GM12878 (cell line): ENCODE measurements around the gene ST13. TPM values are rescaled to one million over a fixed set of nuclear protein-coding genes. Genes with fewer than 3 reads are reported as not detected.

Source experiments
- BRCA1 ChIP-seq: IDR thresholded peaks from 2 replicates; pipeline ENCODE4 v1.6.1; 2011; ENCODE audit warnings: low read depth, low read length, improper control_type of control experiment
- CBX3 ChIP-seq: fragments of 200-600 bp; sonication (generic); IDR thresholded peaks from 2 replicates; pipeline ENCODE4 v1.6.1; 2016; ENCODE audit warnings: low read depth, borderline replicate concordance
- CBX5 ChIP-seq: sonication (generic); IDR thresholded peaks from 2 replicates; pipeline ENCODE4 v1.6.1; 2016; ENCODE audit warnings: low read depth, moderate library complexity, mild to moderate bottlenecking, inconsistent platforms
- EP300 ChIP-seq, 2 experiments: fragments of 150-350 bp in 1 of 2; IDR thresholded peaks; 2 replicates each; pipeline ENCODE4 v1.6.1; 2011 to 2012; ENCODE audit warnings: low read depth in 2 of 2, low read length in 2 of 2, borderline replicate concordance in 1 of 2, improper control_type of control experiment in 1 of 2, inconsistent platforms in 1 of 2; ENCODE audit not compliant: control insufficient read depth in 1 of 2
- ETV6 ChIP-seq, 2 experiments: fragments of 450-650 bp in 1 of 2; IDR thresholded peaks in 1 of 2; conservative IDR thresholded peaks in 1 of 2; 2 replicates each; pipeline ENCODE4 v1.6.1; 2014; ENCODE audit warnings: antibody characterized with exemption in 1 of 2, borderline replicate concordance in 1 of 2, low read depth in 1 of 2, mild to moderate bottlenecking in 1 of 2, moderate library complexity in 1 of 2
- FOXK2 ChIP-seq: fragments of 450-650 bp; IDR thresholded peaks from 2 replicates; pipeline ENCODE4 v1.6.1; 2017; ENCODE audit warnings: mild to moderate bottlenecking, moderate library complexity
- GABPA ChIP-seq: IDR thresholded peaks from 2 replicates; pipeline ENCODE4 v1.6.1; 2014; ENCODE audit warnings: antibody characterized with exemption, low read depth, mild to moderate bottlenecking, inconsistent platforms
- JUNB ChIP-seq: IDR thresholded peaks from 2 replicates; pipeline ENCODE4 v1.6.1; 2016; ENCODE audit warnings: antibody characterized with exemption, mild to moderate bottlenecking
- JUND ChIP-seq: IDR thresholded peaks from 2 replicates; pipeline ENCODE4 v1.6.1; 2012; ENCODE audit warnings: low read depth, mild to moderate bottlenecking, low read length, improper control_type of control experiment, moderate library complexity
- MXI1 ChIP-seq: fragments of 150-350 bp; IDR thresholded peaks from 2 replicates; pipeline ENCODE4 v1.6.1; 2011; ENCODE audit warnings: low read depth, mild to moderate bottlenecking, inconsistent platforms, low read length, improper control_type of control experiment
- NRF1 ChIP-seq: conservative IDR thresholded peaks from 2 replicates; pipeline ENCODE4 v1.6.1; 2011; ENCODE audit warnings: mild to moderate bottlenecking, low read depth, low read length, improper control_type of control experiment
- POLR2AphosphoS2 ChIP-seq: IDR thresholded peaks from 2 replicates; pipeline ENCODE4 v1.6.1; 2011; ENCODE audit warnings: low read depth, mild to moderate bottlenecking, low read length, improper control_type of control experiment, moderate library complexity
- RAD51 ChIP-seq: fragments of 450-650 bp; IDR thresholded peaks from 2 replicates; pipeline ENCODE4 v1.6.1; 2016; ENCODE audit warnings: moderate library complexity, mild to moderate bottlenecking, inconsistent platforms
- RB1 ChIP-seq: fragments of 450-650 bp; formaldehyde crosslinking; IDR thresholded peaks from 2 replicates; pipeline ENCODE4 v1.6.1; 2017; ENCODE audit warnings: mild to moderate bottlenecking, borderline replicate concordance
- SIN3A ChIP-seq: IDR thresholded peaks from 2 replicates; pipeline ENCODE4 v1.6.1; 2012; ENCODE audit warnings: low read depth, low read length, improper control_type of control experiment
- SMC3 ChIP-seq: IDR thresholded peaks from 2 replicates; pipeline ENCODE4 v1.6.1; 2011; ENCODE audit warnings: low read length, improper control_type of control experiment, borderline replicate concordance
- STAT1 ChIP-seq: fragments of 450-650 bp; conservative IDR thresholded peaks from 2 replicates; pipeline ENCODE4 v1.6.1; 2014; ENCODE audit warnings: antibody characterized with exemption, mild to moderate bottlenecking
- YY1 ChIP-seq: IDR thresholded peaks from 2 replicates; pipeline ENCODE4 v1.6.1; 2011; ENCODE audit warnings: low read depth, mild to moderate bottlenecking, low read length
- ZNF384 ChIP-seq: IDR thresholded peaks from 2 replicates; pipeline ENCODE4 v1.6.1; 2012; ENCODE audit warnings: low read depth, mild to moderate bottlenecking, low read length, improper control_type of control experiment, borderline replicate concordance
- polyA plus RNA-seq, 11 experiments: library from polyadenylated mRNA; depleted of rRNA in 4 of 11; unstranded in 6 of 11; stranded (reverse) in 5 of 11; fragments of >200 nt; fragmentation: Nextera tagmentation in 4 of 11; fragmentation: Illumina TruSeq in 1 of 11; extraction: Ambion mirVana in 4 of 11; extraction: Trizol in 1 of 11; gene quantifications; 1 replicate in 1 of 11; 2 replicates in 10 of 11; pipeline versions ENCODE4 v1.2.1 to v1.2.3, GENCODE V29; 2011 to 2016; ENCODE audit warnings: inconsistent platforms in 2 of 11, missing spikeins in 2 of 11, low read depth in 1 of 11
- total RNA-seq, 4 experiments: library from RNA; depleted of rRNA in 3 of 4; stranded (reverse); fragments of >200 nt in 3 of 4; fragmentation: Illumina TruSeq in 1 of 4; extraction: Trizol in 1 of 4; gene quantifications; 2 replicates each; pipeline versions ENCODE4 v1.2.1 to v1.2.3, GENCODE V29; 2013 to 2021
- TF ChIP-seq, protein P1 (sequence below): IDR thresholded peaks from 2 replicates; pipeline ENCODE4 v1.6.1; 2012; ENCODE audit warnings: improper control_type of control experiment, low read depth, low read length; ENCODE audit not compliant: insufficient replicate concordance
- TF ChIP-seq, protein P2 (sequence below): fragments of 150-350 bp; IDR thresholded peaks from 2 replicates; pipeline ENCODE4 v1.6.1; 2014; ENCODE audit warnings: mild to moderate bottlenecking, low read depth, low read length

ST13 gene
- total and polyA plus RNA-seq, 10 of the 15 experiments (the other 5 are each of a cell fraction or from before 2014, with no cell fraction given) = 52.5 to 286 (median 181) TPM

DNA sequence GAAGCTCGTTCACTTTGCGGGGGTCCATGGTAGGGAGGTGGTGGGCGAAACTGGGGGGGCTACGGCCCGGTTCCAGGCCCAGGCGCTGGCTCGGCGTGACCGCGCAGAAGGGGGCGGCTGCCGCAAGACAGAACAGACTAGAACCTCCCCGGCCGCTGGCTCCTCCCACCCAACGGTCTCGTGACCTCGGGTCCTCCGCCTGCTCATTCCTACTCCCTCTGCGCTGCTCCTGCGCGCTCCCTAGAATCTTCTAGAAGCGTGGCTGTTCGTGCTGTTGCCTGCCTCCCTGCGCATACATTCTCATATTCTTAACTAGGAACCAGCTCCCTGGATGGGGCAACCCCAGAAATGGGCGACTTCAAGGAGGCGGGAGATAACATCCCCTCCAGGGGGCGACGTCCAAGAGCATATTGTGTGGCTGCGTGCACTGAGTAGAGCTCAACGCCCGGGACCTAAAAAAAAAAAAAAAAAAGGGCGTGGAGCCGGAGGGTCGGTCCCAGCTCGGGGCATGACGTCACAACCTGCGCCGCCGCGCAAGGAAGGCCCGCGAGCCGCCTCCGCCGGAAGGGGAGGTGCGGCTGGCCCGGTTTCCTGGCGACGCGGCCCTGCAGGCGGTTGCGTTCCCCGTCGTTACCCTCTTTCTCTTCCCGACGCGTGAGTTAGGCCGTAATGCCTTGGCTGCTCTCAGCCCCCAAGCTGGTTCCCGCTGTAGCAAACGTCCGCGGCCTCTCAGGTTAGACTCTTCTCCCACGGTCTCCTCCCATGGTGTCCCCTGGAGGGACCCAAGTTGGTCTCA, at the start of gene ST13, which contains the start of gene XPNPEP3 (continued):
- TF ChIP-seq, protein P1, sequence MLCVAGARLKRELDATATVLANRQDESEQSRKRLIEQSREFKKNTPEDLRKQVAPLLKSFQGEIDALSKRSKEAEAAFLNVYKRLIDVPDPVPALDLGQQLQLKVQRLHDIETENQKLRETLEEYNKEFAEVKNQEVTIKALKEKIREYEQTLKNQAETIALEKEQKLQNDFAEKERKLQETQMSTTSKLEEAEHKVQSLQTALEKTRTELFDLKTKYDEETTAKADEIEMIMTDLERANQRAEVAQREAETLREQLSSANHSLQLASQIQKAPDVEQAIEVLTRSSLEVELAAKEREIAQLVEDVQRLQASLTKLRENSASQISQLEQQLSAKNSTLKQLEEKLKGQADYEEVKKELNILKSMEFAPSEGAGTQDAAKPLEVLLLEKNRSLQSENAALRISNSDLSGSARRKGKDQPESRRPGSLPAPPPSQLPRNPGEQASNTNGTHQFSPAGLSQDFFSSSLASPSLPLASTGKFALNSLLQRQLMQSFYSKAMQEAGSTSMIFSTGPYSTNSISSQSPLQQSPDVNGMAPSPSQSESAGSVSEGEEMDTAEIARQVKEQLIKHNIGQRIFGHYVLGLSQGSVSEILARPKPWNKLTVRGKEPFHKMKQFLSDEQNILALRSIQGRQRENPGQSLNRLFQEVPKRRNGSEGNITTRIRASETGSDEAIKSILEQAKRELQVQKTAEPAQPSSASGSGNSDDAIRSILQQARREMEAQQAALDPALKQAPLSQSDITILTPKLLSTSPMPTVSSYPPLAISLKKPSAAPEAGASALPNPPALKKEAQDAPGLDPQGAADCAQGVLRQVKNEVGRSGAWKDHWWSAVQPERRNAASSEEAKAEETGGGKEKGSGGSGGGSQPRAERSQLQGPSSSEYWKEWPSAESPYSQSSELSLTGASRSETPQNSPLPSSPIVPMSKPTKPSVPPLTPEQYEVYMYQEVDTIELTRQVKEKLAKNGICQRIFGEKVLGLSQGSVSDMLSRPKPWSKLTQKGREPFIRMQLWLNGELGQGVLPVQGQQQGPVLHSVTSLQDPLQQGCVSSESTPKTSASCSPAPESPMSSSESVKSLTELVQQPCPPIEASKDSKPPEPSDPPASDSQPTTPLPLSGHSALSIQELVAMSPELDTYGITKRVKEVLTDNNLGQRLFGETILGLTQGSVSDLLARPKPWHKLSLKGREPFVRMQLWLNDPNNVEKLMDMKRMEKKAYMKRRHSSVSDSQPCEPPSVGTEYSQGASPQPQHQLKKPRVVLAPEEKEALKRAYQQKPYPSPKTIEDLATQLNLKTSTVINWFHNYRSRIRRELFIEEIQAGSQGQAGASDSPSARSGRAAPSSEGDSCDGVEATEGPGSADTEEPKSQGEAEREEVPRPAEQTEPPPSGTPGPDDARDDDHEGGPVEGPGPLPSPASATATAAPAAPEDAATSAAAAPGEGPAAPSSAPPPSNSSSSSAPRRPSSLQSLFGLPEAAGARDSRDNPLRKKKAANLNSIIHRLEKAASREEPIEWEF = no peak
- TF ChIP-seq NRF1 (0 out of 2 replicates have a peak, but pooled peaks have one; percentile 32), YY1 (no peak; the same call in 1 of the 2 replicates), CBX3 (no peak), BRCA1 (no peak), STAT1 (peak; percentile 95; the same call in 1 of the 2 replicates), GABPA (peak; percentile 89), FOXK2 (no peak), ZNF384 (peak; percentile 99), MXI1 (no peak; the same call in none of the 2 replicates), EP300 (IDR thresholded peaks at IDR 0.05; ENCODE audit: borderline replicate concordance in 1 of 2, control insufficient read depth in 1 of 2, low read depth in 2 of 2, low read length in 2 of 2) (peak in 1 of 2 experiments; percentile 60; a peak in 2 of 4 replicates), RAD51 (peak; percentile 87), CBX5 (no peak), ETV6 (conservative IDR thresholded peaks at IDR 0.05 in 1 of 2, IDR thresholded peaks at IDR 0.05 in 1 of 2; ENCODE audit: borderline replicate concordance in 1 of 2, low read depth in 1 of 2) (no peak), SMC3 (no peak), JUNB (no peak), SIN3A (peak; percentile 96), POLR2AphosphoS2 (0 out of 2 replicates have a peak, but pooled peaks have one; percentile 40), RB1 (peak; percentile 16; the same call in 1 of the 2 replicates), JUND (0 out of 2 replicates have a peak, but pooled peaks have one; percentile 45)
- TF ChIP-seq, protein P2, sequence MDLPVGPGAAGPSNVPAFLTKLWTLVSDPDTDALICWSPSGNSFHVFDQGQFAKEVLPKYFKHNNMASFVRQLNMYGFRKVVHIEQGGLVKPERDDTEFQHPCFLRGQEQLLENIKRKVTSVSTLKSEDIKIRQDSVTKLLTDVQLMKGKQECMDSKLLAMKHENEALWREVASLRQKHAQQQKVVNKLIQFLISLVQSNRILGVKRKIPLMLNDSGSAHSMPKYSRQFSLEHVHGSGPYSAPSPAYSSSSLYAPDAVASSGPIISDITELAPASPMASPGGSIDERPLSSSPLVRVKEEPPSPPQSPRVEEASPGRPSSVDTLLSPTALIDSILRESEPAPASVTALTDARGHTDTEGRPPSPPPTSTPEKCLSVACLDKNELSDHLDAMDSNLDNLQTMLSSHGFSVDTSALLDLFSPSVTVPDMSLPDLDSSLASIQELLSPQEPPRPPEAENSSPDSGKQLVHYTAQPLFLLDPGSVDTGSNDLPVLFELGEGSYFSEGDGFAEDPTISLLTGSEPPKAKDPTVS = peak; percentile 100
